Trophoblast cell (in vitro differentiated cells and primary cell): ENCODE results near the gene COL4A2.

ENCODE experiments used
- DNase-seq, 2 donors: peaks; one replicate each; pipeline ENCODE4 v3.0.0-alpha.2; 2016
- H2AFZ ChIP-seq: 2 replicates; pipeline ENCODE4 v1.6.1; 2013; ENCODE audit warnings: low read length, moderate library complexity, mild to moderate bottlenecking; ENCODE audit not compliant: insufficient read depth, poor library complexity
- H2AK5ac ChIP-seq: 2 replicates; pipeline ENCODE4 v1.6.1; 2013; ENCODE audit warnings: mild to moderate bottlenecking, low read length
- H2BK120ac ChIP-seq: 2 replicates; pipeline ENCODE4 v1.6.1; 2013; ENCODE audit warnings: low read length, mild to moderate bottlenecking, moderate library complexity; ENCODE audit not compliant: insufficient read depth, poor library complexity
- H2BK12ac ChIP-seq: 2 replicates; pipeline ENCODE4 v1.6.1; 2013; ENCODE audit warnings: mild to moderate bottlenecking, low read length, moderate library complexity
- H2BK5ac ChIP-seq: 2 replicates; pipeline ENCODE4 v1.6.1; 2013; ENCODE audit warnings: low read length, low read depth, moderate library complexity, mild to moderate bottlenecking; ENCODE audit not compliant: poor library complexity
- H3K14ac ChIP-seq: 2 replicates; pipeline ENCODE4 v1.6.1; 2013; ENCODE audit warnings: mild to moderate bottlenecking, low read length
- H3K18ac ChIP-seq: 2 replicates; pipeline ENCODE4 v1.6.1; 2013; ENCODE audit warnings: mild to moderate bottlenecking, low read length
- H3K23ac ChIP-seq: 2 replicates; pipeline ENCODE4 v1.6.1; 2013; ENCODE audit warnings: low read length
- H3K27ac ChIP-seq: 2 replicates; pipeline ENCODE4 v1.5.1; 2013; ENCODE audit warnings: low read depth, mild to moderate bottlenecking, inconsistent platforms, low read length, moderate library complexity
- H3K27me3 ChIP-seq: 2 replicates; pipeline ENCODE4 v1.6.1; 2013; ENCODE audit warnings: inconsistent platforms, mild to moderate bottlenecking, low read length, moderate library complexity; ENCODE audit not compliant: insufficient read depth
- H3K36me3 ChIP-seq, 2 experiments: 1 replicate in 1 of 2; 2 replicates in 1 of 2; pipeline ENCODE4 v1.6.1; 2013; ENCODE audit warnings: low read length in 2 of 2, mild to moderate bottlenecking in 2 of 2, moderate library complexity in 1 of 2; ENCODE audit not compliant: insufficient read depth in 2 of 2, control insufficient read depth in 1 of 2
- H3K4ac ChIP-seq: 2 replicates; pipeline ENCODE4 v1.6.1; 2013; ENCODE audit warnings: low read depth, mild to moderate bottlenecking, low read length, moderate library complexity
- H3K4me1 ChIP-seq, 2 experiments: 1 replicate in 1 of 2; 2 replicates in 1 of 2; pipeline ENCODE4 v1.6.1; 2013; ENCODE audit warnings: low read length in 2 of 2, mild to moderate bottlenecking in 2 of 2, moderate library complexity in 1 of 2; ENCODE audit not compliant: insufficient read depth in 2 of 2, control insufficient read depth in 1 of 2
- H3K4me2 ChIP-seq: 2 replicates; pipeline ENCODE4 v1.6.1; 2013; ENCODE audit warnings: inconsistent platforms, mild to moderate bottlenecking, low read length, moderate library complexity
- H3K4me3 ChIP-seq: 2 replicates; pipeline ENCODE4 v1.5.1; 2013; ENCODE audit warnings: mild to moderate bottlenecking, low read depth, low read length, inconsistent platforms
- H3K79me1 ChIP-seq: one replicate; pipeline ENCODE4 v1.6.1; 2013; ENCODE audit warnings: low read length
- H3K79me2 ChIP-seq: 2 replicates; pipeline ENCODE4 v1.6.1; 2013; ENCODE audit warnings: low read length, mild to moderate bottlenecking; ENCODE audit not compliant: control insufficient read depth, insufficient read depth, poor library complexity
- H3K9ac ChIP-seq: 2 replicates; pipeline ENCODE4 v1.6.1; 2013; ENCODE audit warnings: mild to moderate bottlenecking, low read length
- H3K9me3 ChIP-seq: 2 replicates; pipeline ENCODE4 v1.6.1; 2013; ENCODE audit warnings: low read depth, mild to moderate bottlenecking, control low read depth, inconsistent platforms, low read length; ENCODE audit not compliant: insufficient read depth
- H4K12ac ChIP-seq: 2 replicates; pipeline ENCODE4 v1.6.1; 2013; ENCODE audit warnings: low read depth, mild to moderate bottlenecking, low read length, moderate library complexity
- H4K8ac ChIP-seq: 2 replicates; pipeline ENCODE4 v1.6.1; 2013; ENCODE audit warnings: low read depth, mild to moderate bottlenecking, low read length, moderate library complexity
- H4K91ac ChIP-seq: one replicate; pipeline ENCODE4 v1.6.1; 2013; ENCODE audit warnings: low read depth, mild to moderate bottlenecking, low read length, moderate library complexity
- WGBS: extraction: QIAGEN DNeasy Blood & Tissue Kit; methylation state at CpG from one replicate; pipeline ENCODE4 v1.1.7; 2013; ENCODE audit warnings: missing lambda C conversion rate; ENCODE audit not compliant: insufficient read length, insufficient coverage; ENCODE audit errors: extremely low coverage; 5-methylcytosine and 5-hydroxymethylcytosine counted together

The COL4A2 gene

GRCh38 chr13:110443622-110444225, 136.6 kb downstream of the COL4A2 start:
- no peak overlapping the region for H3K14ac ChIP-seq

GRCh38 chr13:110444226-110444653, 137.2 kb downstream of the COL4A2 start:
- Histone ChIP-seq H3K9me3 (no peaks in the 10 kb centered on the region), H3K9ac (no peak overlapping the region)

More at GRCh38 chr13:110443622-110444225, 136.6 kb downstream of the COL4A2 start:
- Histone ChIP-seq H3K4me3 (no peak overlapping the region), H3K4me1 (peaks cover 22 to 28% of the 10 kb centered on the region in 2 experiments), H3K36me3 (peaks cover 48 to 63% of the 10 kb centered on the region in 2 experiments), H4K12ac (no peak overlapping the region), H2BK12ac (peak overlapping the region; percentile 22), H2AFZ (no peak overlapping the region), H4K8ac (no peak overlapping the region), H2BK5ac (no peak overlapping the region), H3K18ac (no peak overlapping the region), H3K79me2 (peaks cover 4% of the 10 kb centered on the region), H3K27me3 (no peaks in the 10 kb centered on the region), H2AK5ac (no peak overlapping the region), H3K4me2 (no peak overlapping the region), H3K9ac (no peak overlapping the region), H3K23ac (no peak overlapping the region), H2BK120ac (no peak overlapping the region), H4K91ac (peak overlapping the region; percentile 28), H3K9me3 (peaks cover under 1% of the 10 kb centered on the region), H3K4ac (no peak overlapping the region), H3K79me1 (peaks cover 14% of the 10 kb centered on the region), H3K27ac (no peak overlapping the region)
- WGBS: no CpG with 5 or more reads among the region's 12 CpGs
- DNase-seq: no peak

GRCh38 chr13:110445183-110445582, 138.1 kb downstream of the COL4A2 start:
- H2BK120ac ChIP-seq: no peak overlapping the region
- H3K18ac ChIP-seq: no peak overlapping the region
- H2AFZ ChIP-seq: no peak overlapping the region
- no peaks in the 10 kb centered on the region for H3K27me3 ChIP-seq
- peaks cover 30 to 34% of the 10 kb centered on the region in 2 experiments for H3K4me1 ChIP-seq
- peaks cover 6% of the 10 kb centered on the region for H3K79me2 ChIP-seq
- no peaks in the 10 kb centered on the region for H3K9me3 ChIP-seq
- H2BK12ac ChIP-seq: no peak overlapping the region
- no peak overlapping the region for H3K4me2 ChIP-seq
- no peak overlapping the region for H3K4me3 ChIP-seq
- H3K14ac ChIP-seq: no peak overlapping the region
- no peak for DNase-seq
- WGBS: no CpG with 5 or more reads among the region's 7 CpGs
- H3K36me3 ChIP-seq: peaks cover 52 to 62% of the 10 kb centered on the region in 2 experiments
- no peak overlapping the region for H2BK5ac ChIP-seq
- no peak overlapping the region for H3K23ac ChIP-seq
- H4K12ac ChIP-seq: no peak overlapping the region
- peaks cover 22% of the 10 kb centered on the region for H3K79me1 ChIP-seq
- no peak overlapping the region for H3K9ac ChIP-seq
- no peak overlapping the region for H4K91ac ChIP-seq
- no peak overlapping the region for H2AK5ac ChIP-seq
- H3K4ac ChIP-seq: no peak overlapping the region
- H4K8ac ChIP-seq: no peak overlapping the region
- H3K27ac ChIP-seq: no peak overlapping the region

More at GRCh38 chr13:110444226-110444653, 137.2 kb downstream of the COL4A2 start:
- H2BK120ac ChIP-seq: no peak overlapping the region
- H3K23ac ChIP-seq: no peak overlapping the region
- peak; percentile 43 to 70 for DNase-seq
- peaks cover 46 to 61% of the 10 kb centered on the region in 2 experiments for H3K36me3 ChIP-seq
- H3K27ac ChIP-seq: no peak overlapping the region
- H4K91ac ChIP-seq: no peak overlapping the region
- no peak overlapping the region for H2AK5ac ChIP-seq
- H3K79me1 ChIP-seq: peaks cover 18% of the 10 kb centered on the region
- peaks cover 26 to 31% of the 10 kb centered on the region in 2 experiments for H3K4me1 ChIP-seq
- H3K79me2 ChIP-seq: peaks cover 6% of the 10 kb centered on the region
- no peak overlapping the region for H3K4me2 ChIP-seq
- H2BK12ac ChIP-seq: no peak overlapping the region
- no peak overlapping the region for H3K18ac ChIP-seq
- no peak overlapping the region for H4K8ac ChIP-seq
- no peak overlapping the region for H3K4ac ChIP-seq
- H4K12ac ChIP-seq: no peak overlapping the region
- H2AFZ ChIP-seq: no peak overlapping the region
- WGBS: no CpG with 5 or more reads among the region's 7 CpGs
- H3K27me3 ChIP-seq: no peaks in the 10 kb centered on the region
- no peak overlapping the region for H2BK5ac ChIP-seq
- H3K4me3 ChIP-seq: no peak overlapping the region
- no peak overlapping the region for H3K14ac ChIP-seq

GRCh38 chr13:110445722-110446574, 138.9 kb downstream of the COL4A2 start:
- Histone ChIP-seq H2AFZ (no peak overlapping the region), H2BK5ac (peak overlapping the region; percentile 18), H3K27ac (peak overlapping the region; percentile 15), H3K36me3 (peaks cover 55 to 63% of the 10 kb centered on the region in 2 experiments), H2BK12ac (peak overlapping the region; percentile 30), H3K79me2 (peaks cover 6% of the 10 kb centered on the region), H3K14ac (peak overlapping the region; percentile 44), H3K79me1 (peaks cover 22% of the 10 kb centered on the region), H2AK5ac (peak overlapping the region; percentile 14), H4K12ac (no peak overlapping the region), H3K4me1 (peaks cover 30 to 34% of the 10 kb centered on the region in 2 experiments), H3K9ac (no peak overlapping the region), H3K4me2 (no peak overlapping the region), H3K27me3 (no peaks in the 10 kb centered on the region), H3K9me3 (peaks cover 2% of the 10 kb centered on the region), H4K91ac (peak overlapping the region; percentile 4), H3K18ac (peak overlapping the region; percentile 31), H3K23ac (no peak overlapping the region), H3K4me3 (no peak overlapping the region), H2BK120ac (peak overlapping the region; percentile 0), H4K8ac (no peak overlapping the region), H3K4ac (no peak overlapping the region)
- no peak for DNase-seq
- no CpG with 5 or more reads among the region's 25 CpGs for WGBS
